Neutrophil (primary cell): Measurements from ENCODE around the gene POU6F2.

ENCODE experiments used
- H3K27ac ChIP-seq: fragments of 200-600 bp; sonication (generic); 2 replicates; pipeline ENCODE4 v1.5.1; 2016; ENCODE audit warnings: mild to moderate bottlenecking, moderate library complexity
- H3K27me3 ChIP-seq: fragments of 200-600 bp; sonication (generic); 2 replicates; pipeline ENCODE4 v1.6.0; 2016; ENCODE audit warnings: mild to moderate bottlenecking
- H3K36me3 ChIP-seq: fragments of 200-600 bp; sonication (generic); 2 replicates; pipeline ENCODE4 v1.5.1; 2017
- H3K4me1 ChIP-seq, 2 experiments: fragments of 200-600 bp in 1 of 2; sonication (generic) in 1 of 2; 1 replicate in 1 of 2; 2 replicates in 1 of 2; pipeline versions ENCODE4 v1.5.1 to v1.6.1; 2013 to 2016; ENCODE audit warnings: low read depth in 1 of 2, low read length in 1 of 2, mild to moderate bottlenecking in 1 of 2, moderate library complexity in 1 of 2; ENCODE audit not compliant: control insufficient read depth in 1 of 2, insufficient read depth in 1 of 2
- H3K4me3 ChIP-seq, 2 experiments: fragments of 200-600 bp in 1 of 2; sonication (generic) in 1 of 2; 1 replicate in 1 of 2; 2 replicates in 1 of 2; pipeline ENCODE4 v1.5.1; 2013 to 2016; ENCODE audit warnings: low read depth in 1 of 2, low read length in 1 of 2, mild to moderate bottlenecking in 1 of 2, moderate library complexity in 1 of 2
- H3K9me3 ChIP-seq: fragments of 200-600 bp; sonication (generic); 2 replicates; pipeline ENCODE4 v1.5.1; 2016
- CTCF ChIP-seq: fragments of 200-600 bp; sonication (generic); IDR thresholded peaks from 2 replicates; pipeline ENCODE4 v1.5.1; 2016; ENCODE audit warnings: antibody characterized with exemption

POU6F2 gene

GRCh38 chr7:39407723-39408122 lies 430.0 kb downstream of the POU6F2 start:
- peaks cover 13% of the 10 kb centered on the region for H3K27me3 ChIP-seq
- TF ChIP-seq CTCF, result no peak
- no peaks in the 10 kb centered on the region for H3K4me1 ChIP-seq

GRCh38 chr7:39408906-39409305 lies 431.2 kb downstream of the POU6F2 start:
- Histone ChIP-seq H3K4me3 (no peak overlapping the region), H3K27me3 (peaks cover 25% of the 10 kb centered on the region), H3K4me1 (peaks cover 0 to 3% of the 10 kb centered on the region in 2 experiments), H3K36me3 (no peaks in the 10 kb centered on the region), H3K27ac (no peak overlapping the region), H3K9me3 (no peaks in the 10 kb centered on the region)
- TF ChIP-seq CTCF, result no peak

More at GRCh38 chr7:39407723-39408122, 430.0 kb downstream of the POU6F2 start:
- H3K4me3 ChIP-seq, result no peak overlapping the region
- H3K9me3 ChIP-seq, result no peaks in the 10 kb centered on the region
- H3K36me3 ChIP-seq, result no peaks in the 10 kb centered on the region
- H3K27ac ChIP-seq, result no peak overlapping the region

GRCh38 chr7:39410582-39410981 lies 432.9 kb downstream of the POU6F2 start:
- no peak for TF ChIP-seq CTCF
- no peaks in the 10 kb centered on the region for H3K9me3 ChIP-seq
- H3K27me3 ChIP-seq, result peaks cover 41% of the 10 kb centered on the region
- peaks cover 4 to 11% of the 10 kb centered on the region in 2 experiments for H3K4me1 ChIP-seq
- H3K36me3 ChIP-seq, result no peaks in the 10 kb centered on the region
- no peak overlapping the region for H3K4me3 ChIP-seq
- no peak overlapping the region for H3K27ac ChIP-seq

GRCh38 chr7:39413636-39414223 lies 436.0 kb downstream of the POU6F2 start:
- TF ChIP-seq CTCF, result no peak
- Histone ChIP-seq H3K4me1 (peaks cover 4 to 11% of the 10 kb centered on the region in 2 experiments), H3K27me3 (peaks cover 71% of the 10 kb centered on the region), H3K9me3 (no peaks in the 10 kb centered on the region), H3K4me3 (peak overlapping the region in 1 of 2 experiments; percentile 5), H3K36me3 (no peaks in the 10 kb centered on the region), H3K27ac (no peak overlapping the region)

- Histone ChIP-seq H3K4me1 (peaks cover 4 to 11% of the 10 kb centered on the region in 2 experiments), H3K4me3 (peak overlapping the region in 1 of 2 experiments; percentile 5), H3K36me3 (no peaks in the 10 kb centered on the region), H3K9me3 (no peaks in the 10 kb centered on the region), H3K27me3 (peaks cover 73% of the 10 kb centered on the region), H3K27ac (no peak overlapping the region)
- TF ChIP-seq CTCF, result no peak
Measured at GRCh38 chr7:39414224-39415035, 436.7 kb downstream of the POU6F2 start.
